Activated CD8-positive, alpha-beta memory T cell treated with anti-CD3 and anti-CD28 coated beads, Interleukin-2, amount 10 ng/mL, durations not matched to agents 7 days and 5 days (primary cell): ENCODE measurements around the gene RHD. TPM values are rescaled to one million over a fixed set of nuclear protein-coding genes. Genes with fewer than 3 reads are reported as not detected.
"Not testable (repeated sequence)": the region's sequence is repeated elsewhere in the genome, so short reads cannot be mapped to it uniquely, and the experiment has no call there.

Source experiments
- ATAC-seq: fragments of 150-1000 bp; cut with Tn5 transposase; one replicate; pipeline ENCODE4 v1.10.0; 2021; ENCODE audit warnings: moderate library complexity
- CTCF ChIA-PET: fragments of 350-600 bp; sonication (Branson Sonifier 250); formaldehyde crosslinking; loops from one replicate; lab custom pipeline; 2021; ENCODE audit warnings: antibody characterized with exemption; lab: Charles Lee
- DNase-seq: peaks from one replicate; pipeline ENCODE4 v3.0.0-alpha.2; 2020
- H3K27ac Mint-ChIP-seq: one replicate; pipeline ENCODE4 v1.8.0; 2021; ENCODE audit warnings: mild to moderate bottlenecking, mixed read lengths
- H3K27me3 Mint-ChIP-seq: one replicate; pipeline ENCODE4 v1.8.0; 2021; ENCODE audit warnings: mixed read lengths
- H3K36me3 Mint-ChIP-seq: one replicate; pipeline ENCODE4 v1.8.0; 2021; ENCODE audit warnings: mild to moderate bottlenecking, mixed read lengths
- H3K4me1 Mint-ChIP-seq: one replicate; pipeline ENCODE4 v1.8.0; 2021; ENCODE audit warnings: mixed read lengths
- H3K4me3 Mint-ChIP-seq: one replicate; pipeline ENCODE4 v1.8.0; 2021; ENCODE audit warnings: mild to moderate bottlenecking, moderate library complexity, mixed read lengths
- H3K9me3 Mint-ChIP-seq: one replicate; pipeline ENCODE4 v1.8.0; 2022; ENCODE audit warnings: low read depth, mixed read lengths
- total RNA-seq, 2 experiments: library from RNA; stranded (reverse); gene quantifications; one replicate each; pipeline ENCODE4 v1.2.3, GENCODE V29; 2021

RHD gene
- total RNA-seq, 2 experiments from 2014 or later, result not detected

DNA sequence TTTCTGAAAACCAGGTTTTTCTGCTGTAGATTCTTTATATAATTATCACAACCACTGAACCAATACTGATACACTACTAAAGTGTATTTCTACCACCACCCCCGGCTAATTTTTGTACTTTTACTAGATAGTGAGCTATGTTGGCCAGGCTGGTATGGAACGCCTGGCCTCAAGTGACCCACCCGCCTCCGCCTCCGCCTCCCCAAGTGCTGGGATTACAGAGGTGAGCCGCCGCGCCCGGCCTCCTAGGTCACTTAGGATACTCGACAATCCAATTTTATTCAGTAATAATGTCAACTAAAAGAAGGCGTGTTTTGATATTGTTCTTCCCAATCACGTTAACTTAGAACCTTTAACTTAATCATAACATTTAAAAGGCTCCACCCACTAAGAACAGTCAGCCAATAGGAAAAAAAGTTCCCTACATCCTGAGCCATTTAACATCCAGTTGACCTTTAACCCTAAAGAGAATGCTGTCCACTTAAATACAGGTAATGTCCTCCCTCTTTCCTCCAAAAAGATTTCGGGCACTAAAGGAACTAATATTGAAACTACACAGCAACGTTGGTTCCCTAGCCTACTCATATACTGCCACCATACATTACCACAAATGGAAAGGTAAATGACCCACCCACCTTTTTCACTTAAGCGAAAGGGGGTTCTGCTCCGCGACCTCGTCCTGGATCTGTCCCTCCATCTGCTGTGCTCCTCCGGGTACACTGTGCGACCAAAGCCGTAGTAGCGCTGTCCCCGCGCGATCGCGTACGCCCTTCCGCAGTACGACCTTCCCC, 26.3 kb upstream of the RHD start:
- H3K4me3 Mint-ChIP-seq, result peak overlapping the region; percentile 99
- H3K36me3 Mint-ChIP-seq, result peaks cover 48% of the 10 kb centered on the region
- peak overlapping the region; percentile 99 for H3K27ac Mint-ChIP-seq
- H3K27me3 Mint-ChIP-seq, result peaks cover 3% of the 10 kb centered on the region
- H3K4me1 Mint-ChIP-seq, result peaks cover 54% of the 10 kb centered on the region
- H3K9me3 Mint-ChIP-seq, result no peaks in the 10 kb centered on the region
- ATAC-seq (peak; percentile 12), DNase-seq (no peak)
- CTCF ChIA-PET, result interaction anchor here (2.1 kb wide), 1 partner anchor 14 kb away, joined by 8 read pairs; the partner anchor contains the start of gene SYF2

DNA sequence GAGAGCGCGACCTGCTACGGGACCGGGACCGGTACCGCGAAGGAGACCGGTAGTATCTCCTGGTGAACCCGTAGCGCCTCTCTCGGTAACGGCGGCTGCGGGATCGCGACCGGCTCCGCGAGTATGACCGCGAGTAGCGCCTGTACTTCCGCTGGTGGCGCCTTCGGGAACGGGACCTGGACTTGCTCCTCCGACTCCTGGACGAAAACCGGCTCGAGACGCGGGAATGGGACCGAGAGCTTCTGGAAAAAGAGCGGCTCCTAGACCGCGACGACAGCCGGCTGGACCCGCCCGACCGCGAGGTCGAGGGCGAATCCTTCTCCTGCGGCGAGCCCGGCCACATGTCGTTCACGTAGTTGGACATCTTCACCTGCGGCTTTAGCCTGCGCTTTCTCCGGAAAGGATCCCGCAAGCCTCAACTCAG, 25.7 kb upstream of the RHD start:
- peaks cover 48% of the 10 kb centered on the region for H3K36me3 Mint-ChIP-seq
- H3K4me1 Mint-ChIP-seq, result peaks cover 49% of the 10 kb centered on the region
- ATAC-seq, result no peak
- H3K27me3 Mint-ChIP-seq, result peaks cover 3% of the 10 kb centered on the region
- peak; percentile 68 for DNase-seq
- H3K27ac Mint-ChIP-seq, result peak overlapping the region; percentile 99
- CTCF ChIA-PET, result no interaction called here
- H3K9me3 Mint-ChIP-seq, result no peaks in the 10 kb centered on the region
- peak overlapping the region; percentile 99 for H3K4me3 Mint-ChIP-seq

DNA sequence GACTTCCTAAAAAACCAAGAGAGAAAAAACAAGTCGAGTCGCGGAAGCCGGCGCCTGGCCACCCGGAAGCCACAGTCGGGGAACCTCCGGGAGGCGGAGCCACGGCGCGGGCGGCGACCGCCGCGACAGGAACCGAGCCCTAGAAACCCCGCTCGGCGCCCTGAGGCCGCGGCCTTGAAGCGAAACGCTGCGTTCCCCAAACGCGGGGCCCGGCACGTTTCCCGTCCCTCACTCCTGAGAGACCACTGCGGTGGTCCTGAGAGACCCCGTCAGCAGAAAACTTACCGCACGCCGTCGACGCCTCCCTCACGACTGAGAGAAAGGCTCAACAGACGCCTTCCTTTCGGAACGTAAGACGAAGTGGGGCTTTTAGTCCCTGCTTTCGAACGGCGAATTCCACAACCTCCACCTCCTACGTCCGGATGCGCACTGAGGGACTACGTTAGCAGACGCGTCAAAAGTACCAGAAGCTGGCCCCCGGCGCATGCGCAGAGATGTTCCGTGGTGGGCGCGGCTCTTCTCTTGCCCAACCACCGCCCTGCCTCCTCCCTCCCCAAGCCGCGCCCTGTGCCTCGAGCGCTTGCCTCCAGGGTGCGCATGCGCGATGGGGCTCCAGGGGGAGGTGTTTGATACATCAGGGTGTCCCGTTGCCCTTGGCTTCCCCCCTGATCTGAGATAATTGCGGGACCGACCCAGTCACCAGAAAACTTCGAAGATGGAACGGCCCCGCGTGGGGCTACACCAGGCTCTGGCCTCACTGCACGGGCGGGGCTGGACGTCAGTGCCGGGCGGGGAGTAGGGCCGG, 25.1 kb upstream of the RHD start, which contains the start of gene RSRP1:
TSS of gene RSRP1 (minus strand) at position 431 of the 805 bp plus-strand sequence. CDS start 491 bp downstream, outside the sequence.
- peak; percentile 91 for ATAC-seq
- Mint-ChIP-seq H3K36me3 (peaks cover 44% of the 10 kb centered on the region), H3K4me1 (peaks cover 46% of the 10 kb centered on the region), H3K27ac (peak within 1 kb of the TSS; percentile 99), H3K27me3 (peaks cover 3% of the 10 kb centered on the region), H3K4me3 (peak within 1 kb of the TSS; percentile 99), H3K9me3 (no peaks in the 10 kb centered on the region)
- CTCF ChIA-PET, result interaction anchor here (0.8 to 2.0 kb wide), 2 partner anchors 7 to 879 kb away, joined by 3 to 6 read pairs; no protein-coding TSS in a partner anchor
- DNase-seq, result peak; percentile 100

DNA sequence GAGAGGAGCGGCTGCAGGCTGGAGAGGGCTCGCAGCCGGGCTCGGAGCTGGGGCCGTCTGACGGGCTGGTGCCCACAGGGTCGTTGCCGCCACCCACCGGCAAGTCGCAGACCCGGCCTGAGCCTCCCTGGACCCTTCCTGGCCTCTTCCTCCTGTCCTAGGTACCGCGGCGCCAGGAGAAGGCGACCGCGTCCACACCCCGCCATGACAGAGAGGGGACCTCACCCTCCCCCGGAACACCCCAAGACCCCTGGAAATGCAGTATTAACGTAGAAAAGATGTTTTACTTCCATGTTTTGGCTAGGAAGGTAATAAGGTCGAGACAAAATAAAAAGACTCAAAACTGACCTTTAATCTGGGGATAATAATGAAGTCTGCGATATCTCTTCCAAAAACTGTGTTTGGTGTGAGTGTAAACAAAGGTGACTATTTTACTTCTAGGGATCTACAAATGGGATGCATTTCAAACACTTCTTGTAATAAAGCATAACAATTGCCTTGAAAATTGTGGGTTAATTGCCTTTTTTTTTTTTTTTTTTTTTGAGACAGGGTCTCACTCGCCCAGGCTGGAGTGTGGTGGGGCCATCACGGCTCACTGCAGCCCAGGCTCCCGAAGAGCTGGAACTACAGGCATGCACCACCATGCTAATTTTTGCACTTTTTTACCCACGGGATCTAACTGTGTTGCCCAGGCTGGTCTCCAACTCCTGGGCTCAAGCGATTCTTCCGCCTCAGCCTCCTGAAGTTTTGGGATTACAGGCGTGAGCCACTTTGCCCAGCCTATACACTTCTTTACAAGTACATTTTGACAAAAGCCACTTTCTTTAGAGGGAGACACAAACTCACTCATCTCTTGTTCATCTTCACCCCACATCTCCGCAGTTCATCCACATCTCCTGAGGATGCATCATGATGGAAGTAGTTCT, 24.2 kb upstream of the RHD start:
- ATAC-seq (peak; percentile 46), DNase-seq (no peak)
- H3K36me3 Mint-ChIP-seq, result peaks cover 36% of the 10 kb centered on the region
- peaks cover 3% of the 10 kb centered on the region for H3K27me3 Mint-ChIP-seq
- H3K4me1 Mint-ChIP-seq, result peaks cover 39% of the 10 kb centered on the region
- no peaks in the 10 kb centered on the region for H3K9me3 Mint-ChIP-seq
- H3K4me3 Mint-ChIP-seq, result peak overlapping the region; percentile 99
- CTCF ChIA-PET, result interaction anchor here (0.8 to 2.0 kb wide), 2 partner anchors 8 to 879 kb away, joined by 3 to 6 read pairs; no protein-coding TSS in a partner anchor
- H3K27ac Mint-ChIP-seq, result peak overlapping the region; percentile 99

DNA sequence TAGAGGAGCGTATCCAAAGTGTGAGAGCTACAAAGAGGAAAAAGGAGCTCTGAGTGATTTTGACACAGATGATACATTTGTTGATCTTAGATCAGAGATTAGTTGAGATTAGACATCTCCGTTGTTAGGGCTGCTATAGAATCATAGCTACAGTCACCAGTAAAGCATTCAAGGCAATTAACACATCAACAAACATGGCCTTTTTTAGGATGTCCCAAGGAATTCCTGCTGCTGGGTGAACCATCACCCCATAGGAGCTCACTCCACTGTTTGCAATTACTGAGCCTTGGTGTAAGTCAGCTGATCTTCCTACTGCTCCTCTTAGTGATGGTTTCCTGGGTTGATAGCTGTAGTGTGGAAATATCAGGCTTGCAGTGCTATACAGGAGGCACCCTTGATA, 18.4 kb upstream of the RHD start:
- Mint-ChIP-seq H3K9me3 (no peaks in the 10 kb centered on the region), H3K4me3 (no peak overlapping the region), H3K27me3 (no peaks in the 10 kb centered on the region), H3K4me1 (no peaks in the 10 kb centered on the region), H3K36me3 (no peaks in the 10 kb centered on the region), H3K27ac (no peak overlapping the region)
- CTCF ChIA-PET, result no interaction called here
- DNase-seq (no peak), ATAC-seq (no peak)

DNA sequence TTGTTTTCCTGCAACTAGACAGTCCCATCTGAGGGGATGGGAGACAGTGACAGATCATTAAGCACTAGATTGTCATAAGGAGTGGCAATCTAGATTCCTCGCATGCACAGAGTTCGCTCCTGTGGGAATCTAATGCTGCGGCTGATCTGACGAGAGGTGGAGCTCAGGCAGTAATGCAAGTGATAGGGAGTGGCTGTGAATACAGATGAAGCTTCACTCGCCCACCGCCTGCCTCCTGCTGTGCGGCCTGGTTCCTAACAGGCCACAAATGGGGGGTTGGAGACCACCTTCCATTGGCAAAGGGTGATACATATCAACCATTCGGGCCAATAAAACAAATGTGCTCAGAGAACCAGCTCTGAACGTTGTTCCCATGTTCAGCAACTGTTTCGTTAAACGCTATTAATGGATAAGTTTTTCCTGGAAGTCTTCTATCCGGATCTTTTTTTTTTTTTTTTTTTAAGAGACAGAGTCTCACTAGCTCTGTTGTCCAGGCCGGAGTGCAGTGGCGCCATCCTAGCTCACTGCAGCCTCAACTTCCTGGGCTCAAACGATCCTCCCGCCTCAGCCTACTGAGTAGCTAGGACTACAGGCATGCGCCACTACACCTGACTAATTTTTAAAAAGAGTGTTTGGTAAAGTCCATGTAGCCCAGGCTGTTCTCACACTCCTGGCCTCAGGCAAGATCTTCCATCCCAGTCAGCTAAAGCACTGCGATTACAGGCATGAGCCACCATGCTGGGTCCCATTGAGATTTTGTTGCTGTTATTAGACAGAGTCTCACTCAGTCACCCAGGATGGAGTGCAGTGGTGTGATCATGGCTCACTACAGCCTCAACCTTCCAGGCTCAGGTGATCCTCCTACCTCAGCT, 16.4 kb upstream of the RHD start:
- DNase-seq, result no peak
- no peak overlapping the region for H3K4me3 Mint-ChIP-seq
- CTCF ChIA-PET, result no interaction called here
- peaks cover 14% of the 10 kb centered on the region for H3K4me1 Mint-ChIP-seq
- no peaks in the 10 kb centered on the region for H3K27me3 Mint-ChIP-seq
- no peak overlapping the region for H3K27ac Mint-ChIP-seq
- H3K9me3 Mint-ChIP-seq, result no peaks in the 10 kb centered on the region
- ATAC-seq, result no peak
- H3K36me3 Mint-ChIP-seq, result no peaks in the 10 kb centered on the region

DNA sequence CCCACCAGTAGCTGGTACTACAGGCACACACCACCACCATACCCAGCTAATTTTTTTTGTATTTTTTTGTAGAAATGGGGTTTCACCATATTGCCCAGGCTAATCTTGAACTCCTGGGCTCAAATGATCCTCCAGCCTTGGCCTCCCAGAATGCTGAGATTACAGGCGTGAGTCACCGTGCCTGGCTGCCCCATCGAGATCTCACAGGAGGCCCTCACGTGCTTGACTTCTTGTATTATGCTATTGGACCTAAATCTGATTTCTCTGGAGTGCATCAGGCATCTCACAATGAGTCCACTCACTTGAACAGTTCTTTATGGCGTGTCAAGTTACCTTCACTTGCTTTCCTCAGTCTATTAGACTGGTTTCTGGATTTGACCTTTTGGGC, 15.7 kb upstream of the RHD start:
- peaks cover 16% of the 10 kb centered on the region for H3K4me1 Mint-ChIP-seq
- no peak for DNase-seq
- ATAC-seq, result no peak
- H3K4me3 Mint-ChIP-seq, result no peak overlapping the region
- H3K27ac Mint-ChIP-seq, result no peak overlapping the region
- H3K9me3 Mint-ChIP-seq, result no peaks in the 10 kb centered on the region
- CTCF ChIA-PET, result no interaction called here
- H3K27me3 Mint-ChIP-seq, result no peaks in the 10 kb centered on the region
- H3K36me3 Mint-ChIP-seq, result no peaks in the 10 kb centered on the region

DNA sequence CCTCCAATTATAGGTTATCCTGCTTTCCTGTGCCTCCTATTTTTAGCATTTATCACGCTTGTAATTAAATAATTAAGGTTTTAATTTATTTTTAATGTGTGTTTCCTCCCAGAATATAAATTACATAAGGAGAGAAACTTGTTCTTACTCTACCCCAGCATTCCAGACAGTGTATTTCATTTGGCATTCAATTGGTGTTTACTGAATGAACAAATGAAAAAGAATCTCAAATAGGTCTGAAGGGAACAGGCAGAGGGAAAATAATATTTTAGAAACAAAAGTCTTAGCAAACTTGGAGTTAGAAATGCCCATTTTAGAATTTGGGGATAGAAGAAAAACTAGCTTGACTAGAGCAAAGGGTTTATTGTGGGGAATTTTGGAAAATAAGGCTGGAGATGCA, 15.1 kb upstream of the RHD start:
- ATAC-seq, result no peak
- H3K27ac Mint-ChIP-seq, result no peak overlapping the region
- peaks cover 16% of the 10 kb centered on the region for H3K4me1 Mint-ChIP-seq
- CTCF ChIA-PET, result no interaction called here
- no peaks in the 10 kb centered on the region for H3K27me3 Mint-ChIP-seq
- H3K4me3 Mint-ChIP-seq, result no peak overlapping the region
- no peak for DNase-seq
- H3K9me3 Mint-ChIP-seq, result no peaks in the 10 kb centered on the region
- peaks cover under 1% of the 10 kb centered on the region for H3K36me3 Mint-ChIP-seq

DNA sequence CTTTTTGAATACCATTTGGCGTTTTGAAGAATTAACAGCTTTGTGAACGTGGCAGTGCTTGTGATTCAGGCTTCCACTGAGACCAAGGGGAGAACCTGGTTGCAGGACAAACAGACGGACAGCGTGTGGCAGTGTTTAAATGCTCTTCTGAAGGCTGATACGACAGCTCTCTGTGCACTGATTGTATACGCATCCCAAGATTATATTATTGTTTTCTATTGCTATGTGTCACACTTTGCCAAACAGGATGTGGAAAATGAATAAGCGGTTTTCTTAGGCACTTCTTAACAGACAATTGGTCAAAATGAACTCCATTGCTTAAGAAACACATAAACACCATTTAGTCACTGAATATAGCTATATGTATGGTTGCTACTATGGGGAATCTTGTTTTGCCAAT, 12.5 kb upstream of the RHD start:
- H3K36me3 Mint-ChIP-seq, H3K4me3 Mint-ChIP-seq, DNase-seq, H3K9me3 Mint-ChIP-seq, H3K27ac Mint-ChIP-seq, H3K27me3 Mint-ChIP-seq, CTCF ChIA-PET: not testable (repeated sequence)
- peaks cover 18% of the 10 kb centered on the region for H3K4me1 Mint-ChIP-seq
- ATAC-seq, result peak; percentile 88

DNA sequence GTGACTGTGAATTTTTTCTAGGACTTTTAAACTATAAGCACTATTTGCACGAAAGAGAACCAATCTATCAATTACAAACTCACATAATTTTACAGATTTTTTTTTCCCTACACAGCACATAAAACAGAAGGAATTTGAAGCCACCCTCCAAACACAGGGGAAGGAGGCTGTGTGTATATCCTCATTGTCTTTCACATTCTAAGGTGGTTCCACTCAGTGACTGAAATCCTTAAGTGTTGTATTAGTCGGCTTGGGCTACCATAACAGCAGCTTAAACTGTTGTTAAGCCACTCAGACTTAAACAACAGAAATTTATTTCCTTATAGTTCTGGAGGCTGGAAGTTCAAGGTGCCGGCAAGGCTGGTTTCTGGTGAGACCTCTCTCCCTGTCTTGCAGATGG, 12.0 kb upstream of the RHD start:
- H3K4me3 Mint-ChIP-seq, H3K27me3 Mint-ChIP-seq, H3K36me3 Mint-ChIP-seq, CTCF ChIA-PET, H3K9me3 Mint-ChIP-seq, H3K27ac Mint-ChIP-seq, DNase-seq: not testable (repeated sequence)
- ATAC-seq, result peak; percentile 41
- H3K4me1 Mint-ChIP-seq, result peaks cover 18% of the 10 kb centered on the region

DNA sequence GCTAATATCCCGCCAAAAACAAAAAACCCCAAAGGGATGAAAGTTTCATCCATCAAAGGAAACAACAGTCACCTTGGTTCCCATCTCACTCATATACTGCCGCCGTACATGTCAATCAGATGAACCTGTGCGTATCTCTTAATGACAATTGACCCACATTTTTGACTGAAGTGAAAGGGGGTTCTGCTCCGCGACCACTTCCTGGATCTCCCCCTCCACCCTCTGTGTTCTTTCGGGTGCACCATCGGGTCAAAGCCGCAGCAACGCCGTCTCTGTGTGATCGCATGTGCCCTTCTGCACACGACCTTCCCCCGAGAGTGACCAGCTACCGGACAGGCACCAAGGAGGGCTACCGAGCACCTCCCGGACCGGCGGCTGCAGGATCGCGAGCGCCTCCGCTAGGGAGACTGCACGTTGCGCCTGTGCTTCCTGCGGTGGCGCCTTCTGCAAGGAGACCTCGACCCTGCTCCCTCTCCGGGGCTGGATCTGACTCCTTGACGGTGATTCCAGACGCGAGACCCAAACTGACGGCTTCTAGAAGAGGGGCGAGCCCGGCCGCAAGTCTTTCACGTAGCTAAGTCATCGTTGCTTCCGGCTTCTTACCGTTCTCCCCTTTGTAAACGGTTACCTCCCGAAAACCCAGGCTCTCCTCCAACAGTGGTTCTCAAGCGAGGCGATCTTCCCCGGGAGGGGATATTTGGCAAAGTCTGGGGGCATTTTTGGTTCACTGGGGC, 5.6 kb upstream of the RHD start:
- CTCF ChIA-PET, H3K4me1 Mint-ChIP-seq, H3K27me3 Mint-ChIP-seq, H3K36me3 Mint-ChIP-seq, H3K9me3 Mint-ChIP-seq: not testable (repeated sequence)
- Mint-ChIP-seq H3K4me3 (peak overlapping the region; percentile 88), H3K27ac (peak overlapping the region; percentile 85)
- DNase-seq (peak; percentile 56), ATAC-seq (peak; percentile 50)
